ENCODE data around the gene ZNF823.
"Not testable (repeated sequence)": the region's sequence is repeated elsewhere in the genome, so short reads cannot be mapped to it uniquely, and the experiment has no call there.

Gene ZNF823

DNA sequence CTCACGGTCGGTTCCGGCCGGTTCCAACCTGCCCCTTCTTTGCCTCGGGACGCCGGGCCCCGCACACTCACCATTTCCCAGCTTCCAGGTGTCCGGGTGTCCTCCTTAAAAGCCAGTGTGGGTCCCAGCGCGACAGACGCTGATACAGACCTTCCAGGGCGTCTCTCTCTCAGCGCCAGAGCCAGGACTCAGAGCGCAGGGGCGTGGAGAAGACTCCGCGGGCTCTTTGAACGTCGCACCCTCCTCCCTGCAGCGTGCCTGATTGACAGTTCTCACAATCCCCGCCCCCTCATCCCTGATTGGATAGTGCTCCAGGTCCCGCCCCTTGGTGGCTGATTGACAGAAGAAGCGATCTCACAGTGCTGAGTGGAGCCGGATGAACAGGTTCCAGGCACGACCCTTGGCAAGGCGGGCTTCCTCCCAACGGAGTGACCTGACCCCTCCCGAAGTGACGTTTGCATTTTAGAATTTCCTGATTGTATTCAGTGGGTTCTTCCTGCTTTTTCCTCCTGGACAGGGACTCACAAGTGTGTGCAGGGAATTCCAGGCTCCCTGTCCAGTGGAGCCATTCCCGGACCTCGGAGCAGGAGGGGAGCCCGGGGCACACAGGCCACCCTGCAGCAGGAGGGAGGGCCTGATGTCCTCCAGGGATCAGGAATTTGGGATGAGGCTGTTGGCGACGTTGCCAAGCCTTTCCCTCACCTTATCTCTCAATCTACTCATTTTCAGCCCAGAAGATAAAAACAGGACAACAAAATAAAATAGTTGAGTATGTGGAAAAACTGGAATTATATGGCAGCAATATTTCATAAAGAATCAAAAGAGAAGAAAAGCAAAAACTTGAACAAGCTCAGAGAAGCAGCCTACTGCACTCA is at the start of gene ZNF823:
ZNF823 (minus strand) TSS at position 201 of the 875 bp plus-strand sequence; CDS start at position 74, 127 bp downstream.
- DNase-seq = peak; percentile 96 to 98

DNA sequence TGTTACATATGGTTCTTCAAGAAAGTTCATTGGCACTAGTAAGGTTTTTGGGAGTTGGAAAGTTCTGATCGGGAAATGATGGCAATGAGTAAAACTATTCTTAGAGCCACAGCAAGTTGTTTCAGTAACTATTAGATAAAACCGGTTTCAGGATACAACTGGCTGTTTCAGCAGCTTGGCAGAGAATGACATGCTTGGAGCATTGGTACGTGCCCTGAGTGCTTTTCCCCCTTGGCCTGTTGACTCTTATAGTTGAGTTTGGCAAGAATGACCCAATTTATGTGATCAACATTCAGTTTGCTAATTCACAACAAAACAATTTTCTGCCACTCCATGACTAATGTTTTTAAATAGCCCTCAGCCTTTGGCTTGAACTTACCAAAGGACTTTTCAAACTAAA is 48.8 kb upstream of the ZNF823 start:
- no peak for DNase-seq

DNA sequence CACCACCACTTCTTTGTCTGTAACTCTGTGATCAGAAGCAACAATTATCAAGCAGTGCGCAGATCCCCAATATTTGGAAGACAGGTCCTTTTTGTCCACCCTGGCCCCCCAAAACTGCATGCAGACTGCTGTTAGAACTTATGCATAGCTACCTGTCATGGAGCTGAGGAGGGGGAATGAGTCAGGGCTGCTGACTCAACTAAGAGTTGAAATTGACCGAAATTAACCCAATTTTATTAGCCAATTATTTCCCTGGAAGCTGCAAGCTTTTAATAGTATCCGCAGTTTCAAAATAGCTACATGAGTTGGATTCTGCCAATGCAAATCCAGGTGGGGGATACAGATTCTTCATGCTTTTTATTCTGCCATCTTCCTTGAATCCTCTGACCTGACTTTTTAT is 45.6 kb upstream of the ZNF823 start:
- DNase-seq = no peak

DNA sequence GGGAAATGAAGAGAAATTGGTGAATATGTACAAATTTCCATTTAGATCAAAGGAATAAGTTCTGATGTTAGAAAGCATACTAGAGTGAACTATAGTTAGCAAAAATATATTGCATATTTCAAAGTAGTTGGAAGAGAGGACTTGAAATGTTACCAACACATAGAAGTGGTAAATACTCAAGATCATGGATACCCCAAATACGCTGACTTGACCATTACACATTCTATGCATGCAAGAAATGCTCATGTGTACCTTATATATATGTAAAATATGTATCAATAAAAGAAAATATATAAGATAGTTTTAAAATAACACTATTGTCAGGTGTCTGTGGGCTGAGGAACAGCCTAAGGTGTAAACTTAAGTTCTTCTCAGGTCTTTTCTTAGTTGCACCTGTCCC is 45.0 kb upstream of the ZNF823 start:
- no peak for DNase-seq

DNA sequence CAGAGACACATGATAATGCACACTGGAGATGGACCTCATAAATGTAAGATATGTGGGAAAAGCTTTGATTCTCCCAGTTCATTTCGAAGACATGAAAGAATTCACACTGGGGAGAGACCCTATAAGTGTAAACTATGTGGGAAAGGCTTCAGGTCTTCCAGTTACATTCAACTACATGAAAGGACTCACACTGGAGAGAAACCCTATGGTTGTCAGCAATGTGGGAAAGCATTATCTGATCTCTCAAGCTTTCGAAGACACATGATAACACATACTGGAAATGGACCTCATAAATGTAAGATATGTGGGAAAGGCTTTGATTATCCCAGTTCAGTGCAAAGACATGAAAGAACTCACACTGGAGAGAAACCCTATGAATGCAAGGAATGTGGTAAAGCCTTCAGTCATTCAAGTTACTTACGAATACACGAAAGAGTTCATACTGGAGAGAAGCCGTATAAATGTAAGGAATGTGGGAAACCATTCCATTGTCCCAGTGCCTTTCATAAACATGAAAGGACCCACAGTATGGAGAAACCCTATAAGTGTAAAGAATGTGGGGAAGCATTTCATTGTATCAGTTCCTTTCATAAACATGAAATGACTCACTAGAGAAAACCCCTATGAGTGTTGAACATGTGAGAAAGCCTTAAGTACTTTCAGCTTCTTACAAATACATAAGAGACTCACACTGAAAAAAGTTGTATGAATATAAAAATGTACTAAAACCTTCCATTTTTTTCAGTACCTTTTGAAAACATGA is 42.7 kb upstream of the ZNF823 start:
- DNase-seq = no peak

DNA sequence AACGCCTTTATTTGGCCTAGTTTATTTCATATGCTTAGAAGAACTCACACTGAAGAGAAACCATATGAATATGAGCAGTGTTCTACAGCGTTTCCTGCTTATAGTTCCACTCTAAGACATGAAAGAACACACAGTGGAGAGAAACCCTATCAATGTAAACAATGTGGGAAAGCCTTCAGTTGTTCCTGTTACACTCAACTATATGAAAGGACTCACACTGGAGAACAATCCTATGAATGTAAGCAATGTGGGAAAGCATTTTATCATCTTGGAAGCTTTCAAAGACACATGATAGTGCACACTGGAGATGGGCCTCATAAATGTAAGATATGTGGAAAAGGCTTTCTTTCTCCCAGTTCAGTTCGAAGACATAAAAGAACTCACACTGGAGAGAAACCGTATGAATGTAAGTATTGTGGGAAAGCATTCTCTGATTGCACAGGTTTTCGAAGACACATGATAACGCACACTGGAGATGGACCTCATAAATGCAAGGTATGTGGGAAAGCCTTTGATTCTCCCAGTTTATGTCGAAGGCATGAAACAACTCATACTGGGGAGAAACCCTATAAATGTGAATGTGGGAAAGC is 41.8 kb upstream of the ZNF823 start:
- no peak for DNase-seq

DNA sequence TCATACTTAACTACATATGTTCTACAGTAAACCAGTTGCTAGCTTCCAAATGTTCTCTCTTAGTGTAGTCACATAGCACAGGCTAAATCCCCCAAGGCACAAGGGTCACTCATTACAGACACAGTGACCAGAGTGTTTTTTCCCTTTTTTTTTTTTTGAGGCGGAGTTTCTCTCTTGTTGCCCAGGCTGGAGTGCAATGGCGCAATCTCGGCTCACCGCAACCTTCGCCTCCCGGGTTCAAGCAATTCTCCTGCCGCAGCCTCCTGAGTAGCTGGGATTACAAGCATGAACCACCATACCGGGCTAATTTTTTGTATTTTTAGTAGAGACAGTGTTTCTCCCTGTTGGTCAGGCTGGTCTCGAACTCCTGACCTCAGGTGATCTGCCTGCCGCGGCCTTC is 37.9 kb upstream of the ZNF823 start:
- not testable (repeated sequence) for DNase-seq

DNA sequence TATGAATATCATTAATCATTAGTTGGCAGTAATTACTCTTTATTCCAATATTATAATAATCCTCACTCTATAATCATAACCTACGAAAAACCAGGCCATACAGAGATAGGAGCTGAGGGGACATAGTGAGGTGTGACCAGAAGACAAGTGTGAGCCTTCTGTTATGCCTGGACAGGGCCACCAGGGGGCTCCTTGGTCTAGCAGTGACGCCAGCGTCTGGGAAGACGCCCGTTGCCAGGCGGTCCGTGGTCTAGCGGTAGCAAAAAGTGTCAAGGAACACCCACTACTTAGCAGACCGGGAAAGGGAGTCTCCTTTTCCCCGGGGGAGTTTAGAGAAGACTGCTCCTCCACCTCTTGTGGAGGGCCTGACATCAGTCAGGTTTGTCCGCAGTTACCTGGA is 32.8 kb upstream of the ZNF823 start:
- not testable (repeated sequence) for DNase-seq

DNA sequence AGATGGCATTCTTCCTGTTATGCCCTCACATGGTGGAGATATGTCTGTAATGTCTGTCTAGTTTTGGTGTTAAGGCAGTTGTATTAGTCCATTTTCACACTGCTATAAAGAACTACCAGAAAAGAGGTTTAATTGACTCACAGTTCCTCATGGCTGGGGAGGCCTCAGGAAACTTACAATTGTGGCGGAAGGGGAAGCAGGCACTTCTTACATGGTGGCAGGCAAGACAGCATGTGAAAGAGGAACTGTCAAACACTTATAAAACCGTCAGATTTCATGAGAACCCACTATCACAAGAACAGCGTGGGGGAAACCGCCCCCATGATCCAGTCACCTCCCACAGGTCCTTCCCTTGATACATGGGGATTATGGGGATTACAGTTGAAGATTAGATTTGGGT is 31.2 kb upstream of the ZNF823 start:
- DNase-seq = no peak

DNA sequence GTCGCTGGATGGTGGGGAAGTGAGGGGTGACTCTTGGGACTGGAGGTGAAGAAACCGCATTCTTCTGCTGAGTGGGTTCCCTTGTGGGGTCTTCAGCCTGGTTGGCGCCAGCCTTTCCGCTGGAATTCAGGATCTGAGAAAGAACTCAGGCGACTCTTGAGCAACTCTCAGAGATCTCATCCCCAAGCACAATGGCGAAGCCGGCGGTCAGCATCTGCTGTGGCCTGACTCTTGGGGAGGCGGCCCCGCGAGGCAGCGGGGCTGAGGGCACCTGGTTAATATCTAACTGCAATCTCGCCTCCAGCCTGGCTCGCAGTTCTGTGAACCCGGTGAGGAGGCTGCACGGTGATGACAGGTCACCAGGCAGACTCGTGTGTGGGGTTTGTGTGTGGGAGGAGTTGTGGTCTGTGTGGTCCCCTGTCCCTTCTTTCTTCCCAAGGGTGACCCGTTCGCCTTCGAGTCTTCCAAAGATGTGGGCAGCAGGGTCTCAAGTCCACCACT is 28.9 kb upstream of the ZNF823 start:
- DNase-seq = peak in 1 of 2 donors; percentile 2

DNA sequence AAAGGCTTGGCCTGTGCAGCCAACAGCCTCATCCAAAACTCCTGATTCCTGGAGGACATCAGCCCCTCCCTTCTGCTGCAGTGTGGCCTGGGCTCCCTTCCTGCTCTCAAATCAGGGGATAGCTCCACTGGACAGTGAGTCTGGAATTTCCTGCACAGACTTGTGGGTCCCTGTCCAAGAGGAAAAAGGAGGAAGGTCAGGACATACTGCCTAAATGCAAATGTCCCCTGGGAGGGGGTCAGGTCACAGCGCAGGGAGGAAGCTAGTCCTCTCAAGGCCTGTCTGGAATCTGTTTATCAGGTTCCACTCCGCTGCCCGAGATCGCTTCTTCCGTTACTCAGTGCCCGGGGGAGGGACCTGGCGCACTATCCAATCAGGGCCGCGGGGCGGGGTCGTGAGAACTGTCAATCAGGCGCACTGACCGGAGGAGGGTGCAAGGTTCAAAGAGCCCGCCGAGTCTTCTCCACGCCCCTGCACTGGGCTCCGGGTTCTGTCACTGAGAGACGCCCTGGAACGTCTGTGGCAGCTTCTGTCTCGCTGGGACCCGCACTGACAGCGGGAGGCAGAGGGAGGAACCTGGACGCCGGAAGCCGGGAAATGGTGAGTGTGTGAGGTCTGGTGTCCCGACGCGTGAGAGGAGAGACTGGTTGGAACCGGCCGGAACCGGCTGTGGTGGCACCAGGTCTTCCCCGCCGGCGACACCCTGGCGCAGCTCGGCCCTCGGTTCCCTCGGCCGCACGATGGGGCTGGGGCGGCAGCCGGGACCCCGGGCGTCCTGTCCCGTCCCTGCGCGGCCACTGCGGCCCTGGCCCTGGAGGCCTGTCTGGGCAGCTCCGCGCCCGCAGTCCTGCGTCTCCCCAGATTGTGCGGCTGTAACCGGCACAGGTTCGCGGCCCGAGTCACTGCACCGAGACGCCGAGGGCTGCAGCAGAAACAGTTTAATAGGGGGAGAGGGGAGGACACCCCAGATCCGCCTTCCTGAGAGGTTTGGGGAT is 28.1 kb upstream of the ZNF823 start, which contains the start of gene ZNF441:
ZNF441 (plus strand) TSS at position 404 of the 995 bp plus-strand sequence; CDS start at position 598, 194 bp downstream.
- DNase-seq = peak; percentile 89

DNA sequence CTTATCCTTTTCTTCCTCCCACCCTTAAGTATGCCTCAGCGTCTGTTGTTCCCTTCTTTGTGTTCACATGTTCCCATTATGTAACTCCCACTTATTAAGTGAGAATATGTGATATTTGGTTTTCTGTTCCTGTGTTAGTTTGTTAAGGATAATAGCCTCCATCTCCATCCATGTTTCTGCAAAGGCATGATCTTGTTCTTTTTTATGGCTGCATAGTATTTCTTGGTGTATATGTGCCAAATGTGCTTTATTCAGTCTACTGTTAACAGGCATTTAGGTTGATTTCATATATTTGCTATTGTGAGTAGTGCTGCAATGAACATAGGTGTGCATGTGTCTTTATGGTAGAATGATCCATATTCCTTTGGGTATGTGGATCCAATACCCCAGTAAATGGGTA is 24.9 kb upstream of the ZNF823 start:
- DNase-seq = no peak

DNA sequence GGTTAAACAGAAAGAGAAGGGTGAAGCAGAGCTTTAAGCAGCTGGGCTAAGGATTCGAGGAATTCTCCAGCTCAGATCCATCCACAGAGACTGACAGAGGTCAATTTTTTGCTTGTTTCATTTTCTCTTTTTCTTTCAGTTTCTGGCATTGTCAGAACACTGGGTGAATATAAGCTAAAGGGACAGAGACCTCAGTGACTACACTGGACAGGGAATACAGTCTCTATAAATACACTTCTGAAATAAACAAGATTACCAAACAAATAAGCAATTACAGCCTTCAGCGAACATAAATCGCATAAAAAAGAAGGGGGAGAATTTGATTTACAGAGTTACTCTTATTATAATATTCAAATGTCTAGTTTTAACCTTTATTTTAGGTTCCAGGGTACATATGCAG is 24.4 kb upstream of the ZNF823 start:
- no peak for DNase-seq

DNA sequence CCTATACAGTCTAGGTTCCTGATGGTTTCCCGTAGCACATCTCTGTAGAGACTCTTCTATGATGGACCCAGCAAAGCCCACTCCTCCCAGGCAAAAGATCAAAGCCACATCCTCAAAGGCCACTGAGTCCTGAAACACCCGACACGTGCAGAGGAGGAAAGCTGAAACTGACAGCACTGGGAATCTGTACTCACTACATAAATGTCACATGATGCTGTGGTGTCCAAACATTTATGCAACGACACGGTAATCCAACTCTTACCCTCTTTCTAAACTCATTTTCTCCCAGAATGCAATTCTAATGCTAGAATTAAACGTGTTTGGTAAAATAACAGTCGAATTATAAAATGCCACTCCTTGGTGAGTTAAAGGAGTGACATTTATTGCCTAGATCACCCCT is 21.1 kb upstream of the ZNF823 start:
- DNase-seq = no peak

DNA sequence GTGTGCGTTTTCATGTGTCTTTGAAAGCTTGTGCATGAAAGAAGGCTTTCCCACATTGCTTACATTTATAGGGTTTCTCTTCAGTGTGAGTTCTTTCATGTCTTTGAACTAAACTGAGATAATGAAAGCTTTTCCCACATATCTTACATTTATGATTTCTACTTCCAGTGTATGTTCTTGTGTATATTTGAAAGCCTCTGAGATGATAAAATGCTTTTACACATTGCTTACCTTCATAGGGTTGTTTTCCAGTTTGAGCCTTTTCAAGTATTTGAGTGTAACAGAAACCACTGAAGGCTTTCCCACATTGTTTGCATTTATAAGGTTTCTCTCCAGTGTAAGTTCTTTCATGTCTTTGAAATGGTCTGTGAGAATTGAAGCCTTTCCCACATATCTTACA is 18.2 kb upstream of the ZNF823 start:
- DNase-seq = no peak

DNA sequence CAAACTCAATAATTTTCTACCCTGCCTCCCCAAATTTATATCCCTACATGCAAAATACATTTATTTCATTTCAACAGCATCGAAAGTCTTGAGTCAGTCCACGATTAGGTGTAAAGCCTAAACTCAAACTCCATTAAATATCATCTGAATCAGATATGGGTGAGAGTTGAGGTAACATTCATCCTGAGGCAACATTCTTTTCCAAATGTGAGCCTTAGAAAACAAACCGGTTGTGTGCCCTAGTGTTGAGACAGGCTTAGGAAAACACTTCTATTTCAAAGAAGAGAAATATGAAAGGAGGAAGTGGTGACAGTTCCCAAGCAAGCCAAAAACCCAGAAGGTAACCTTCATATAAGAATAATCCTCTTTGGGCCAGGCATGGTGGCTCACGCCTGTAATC is 15.9 kb upstream of the ZNF823 start:
- DNase-seq = no peak

DNA sequence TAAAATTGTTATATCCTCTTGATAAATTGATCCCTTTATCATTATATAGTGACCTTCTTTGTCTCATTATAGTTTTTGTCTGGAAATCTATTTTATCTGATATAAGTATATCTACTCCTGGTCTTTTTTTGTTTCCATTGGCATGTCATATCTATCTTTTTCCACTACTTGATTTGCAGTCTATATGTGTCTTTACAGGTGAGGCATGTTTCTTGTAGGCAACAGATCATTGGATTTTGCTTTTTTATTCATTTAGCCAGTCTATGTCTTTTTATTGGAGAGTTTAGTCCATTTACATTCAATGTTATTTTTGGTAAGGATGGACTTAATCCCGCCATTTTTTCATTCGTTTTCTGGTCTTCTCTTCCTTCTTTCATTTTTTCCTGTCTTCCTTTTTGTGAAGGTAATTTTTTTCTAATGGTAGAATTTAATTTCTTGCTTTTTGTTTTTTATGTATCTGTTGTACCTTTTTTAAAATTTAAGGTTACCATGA is 13.5 kb upstream of the ZNF823 start:
- DNase-seq = no peak

DNA sequence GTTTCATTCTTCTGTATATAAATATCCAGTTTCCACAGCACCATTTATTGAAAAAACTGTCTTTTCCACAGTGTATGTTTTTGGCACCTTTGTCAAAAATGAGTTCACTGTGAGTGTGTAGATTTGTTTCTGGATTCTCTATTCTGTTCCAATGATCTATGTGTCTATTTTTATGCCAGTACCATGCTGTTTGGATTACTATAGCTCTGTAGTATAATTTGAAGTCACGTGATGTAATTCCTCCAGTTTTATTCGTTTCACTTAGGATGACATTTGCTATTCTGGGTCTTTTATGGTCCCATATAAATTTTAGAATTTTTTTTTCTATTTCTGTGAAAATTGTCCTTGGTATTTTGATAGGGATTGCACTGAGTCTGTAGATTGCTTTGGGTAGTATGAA is 11.0 kb upstream of the ZNF823 start:
- no peak for DNase-seq

DNA sequence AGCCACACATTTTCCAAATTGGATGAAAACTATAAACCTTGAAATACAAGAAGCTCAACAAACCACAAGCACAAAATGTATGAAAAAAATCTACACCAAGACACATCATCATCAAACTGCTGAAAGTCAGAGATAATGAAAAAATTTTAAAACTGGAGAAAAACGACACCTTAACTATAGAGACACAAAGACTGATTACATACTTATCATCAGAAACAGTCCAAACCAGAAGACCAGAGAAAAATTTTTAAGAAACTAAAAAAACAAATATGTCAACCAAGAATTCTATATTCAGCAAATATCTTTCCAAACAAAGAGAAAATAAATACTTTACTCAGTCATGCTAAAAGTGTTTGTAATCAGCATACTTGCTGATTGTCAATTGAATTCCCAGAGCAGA is 8.5 kb upstream of the ZNF823 start:
- no peak for DNase-seq

DNA sequence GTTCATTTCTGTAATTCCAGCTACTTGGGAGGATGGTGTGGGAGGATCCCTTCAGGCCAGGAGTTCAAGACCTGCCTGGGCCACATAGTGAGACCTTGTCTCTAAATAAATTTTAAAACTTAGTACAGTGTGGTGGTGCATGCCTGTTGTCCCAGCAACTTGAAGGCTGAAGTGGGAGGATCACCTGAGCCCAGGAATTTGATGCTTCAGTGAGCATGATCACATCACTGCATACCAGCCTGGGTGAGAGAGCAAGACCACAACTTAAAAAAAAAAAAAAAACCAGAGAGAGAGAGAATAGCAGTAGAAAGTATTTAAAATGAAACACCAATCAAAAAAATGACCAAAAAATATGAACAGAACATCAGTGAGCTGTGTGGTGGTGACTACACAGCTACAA is 7.1 kb upstream of the ZNF823 start:
- DNase-seq = no peak

DNA sequence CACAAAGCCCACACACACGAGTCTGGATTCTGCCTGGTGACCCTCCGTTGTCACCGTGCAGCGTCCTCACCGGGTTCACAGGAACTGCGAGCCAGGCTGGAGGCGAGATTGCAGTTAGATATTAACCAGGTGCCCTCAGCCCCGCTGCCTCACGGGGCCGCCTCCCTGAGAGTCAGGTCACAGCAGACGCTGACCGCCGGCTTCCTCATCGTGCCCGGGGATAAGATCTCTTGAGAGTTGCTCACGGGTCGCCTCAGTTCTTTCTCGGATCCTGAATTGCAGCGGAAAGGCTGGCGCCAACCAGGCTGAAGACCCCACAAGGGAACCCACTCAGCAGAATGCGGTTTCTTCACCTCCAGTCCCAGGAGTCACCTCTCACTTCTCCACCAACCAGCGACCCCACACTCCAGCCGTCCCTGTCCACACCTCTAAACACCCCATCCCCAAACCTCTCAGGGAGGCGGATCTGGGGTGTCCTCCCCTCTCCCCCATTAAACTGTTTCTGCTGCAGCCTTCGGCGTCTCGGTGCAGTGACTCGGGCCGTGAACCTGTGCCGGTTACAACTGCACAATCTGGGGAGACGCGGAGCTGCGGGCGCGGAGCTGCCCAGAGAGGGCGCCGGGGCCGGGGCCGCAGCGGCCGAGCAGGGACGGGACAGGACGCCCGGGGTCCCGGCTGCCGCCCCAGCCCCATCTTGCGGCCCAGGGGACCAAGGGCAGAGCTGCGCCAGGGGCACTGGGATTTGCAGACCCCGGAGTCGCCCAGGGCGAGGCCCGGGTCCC is 591 bp downstream of the ZNF823 start:
- DNase-seq = peak; percentile 8 to 23
